ENCODE results near the gene EPAS1.

Gene EPAS1

GRCh38 chr2:46296840-46297545 is at the start of gene EPAS1:
Gene EPAS1 (plus strand): TSS chr2:46297407. CDS start chr2:46297912, 505 bp downstream.
- DNase-seq (ENCODE audit: low read depth), result peak; percentile 80

GRCh38 chr2:46248171-46248570 is 49.0 kb upstream of the EPAS1 start:
- no peak for DNase-seq (ENCODE audit: low read depth)

- no peak for DNase-seq (ENCODE audit: low read depth)
Observed at GRCh38 chr2:46249654-46250053, 47.6 kb upstream of the EPAS1 start.

- DNase-seq (ENCODE audit: low read depth), result no peak
Observed at GRCh38 chr2:46252891-46253659, 44.1 kb upstream of the EPAS1 start.

GRCh38 chr2:46254474-46254873 is 42.7 kb upstream of the EPAS1 start:
- DNase-seq (ENCODE audit: low read depth), result no peak

- no peak for DNase-seq (ENCODE audit: low read depth)
Observed at GRCh38 chr2:46256563-46257142, 40.6 kb upstream of the EPAS1 start.

- no peak for DNase-seq (ENCODE audit: low read depth)
Observed at GRCh38 chr2:46257476-46257875, 39.7 kb upstream of the EPAS1 start.

- no peak for DNase-seq (ENCODE audit: low read depth)
Observed at GRCh38 chr2:46257980-46258379, 39.2 kb upstream of the EPAS1 start.

GRCh38 chr2:46258937-46259776 is 38.0 kb upstream of the EPAS1 start:
- DNase-seq (ENCODE audit: low read depth), result no peak

- DNase-seq (ENCODE audit: low read depth), result no peak
Observed at GRCh38 chr2:46259777-46260168, 37.4 kb upstream of the EPAS1 start.

- DNase-seq (ENCODE audit: low read depth), result no peak
Observed at GRCh38 chr2:46260305-46260704, 36.9 kb upstream of the EPAS1 start.

- no peak for DNase-seq (ENCODE audit: low read depth)
Observed at GRCh38 chr2:46262248-46262938, 34.8 kb upstream of the EPAS1 start.

GRCh38 chr2:46263347-46263746 is 33.9 kb upstream of the EPAS1 start:
- no peak for DNase-seq (ENCODE audit: low read depth)

- DNase-seq (ENCODE audit: low read depth), result no peak
Observed at GRCh38 chr2:46264447-46264846, 32.8 kb upstream of the EPAS1 start.

- DNase-seq (ENCODE audit: low read depth), result no peak
Observed at GRCh38 chr2:46266134-46266533, 31.1 kb upstream of the EPAS1 start.

GRCh38 chr2:46267616-46268015 is 29.6 kb upstream of the EPAS1 start:
- DNase-seq (ENCODE audit: low read depth), result no peak

- DNase-seq (ENCODE audit: low read depth), result no peak
Observed at GRCh38 chr2:46268196-46268595, 29.0 kb upstream of the EPAS1 start.

- no peak for DNase-seq (ENCODE audit: low read depth)
Observed at GRCh38 chr2:46269001-46269400, 28.2 kb upstream of the EPAS1 start.

- no peak for DNase-seq (ENCODE audit: low read depth)
Observed at GRCh38 chr2:46269544-46270273, 27.5 kb upstream of the EPAS1 start.

- DNase-seq (ENCODE audit: low read depth), result no peak
Observed at GRCh38 chr2:46270384-46270783, 26.8 kb upstream of the EPAS1 start.

Data from T-helper 22 cell (primary cell).